CD8-positive, alpha-beta memory T cell (primary cell): ENCODE measurements around the gene PPP2R5C. TPM values are rescaled to one million over a fixed set of nuclear protein-coding genes. Genes with fewer than 3 reads are reported as not detected.

ENCODE experiments used
- CTCF ChIA-PET: fragments of 350-600 bp; sonication (Branson Sonifier 250); formaldehyde crosslinking; loops from one replicate; lab custom pipeline; 2021; ENCODE audit warnings: antibody characterized with exemption; lab: Charles Lee
- POLR2A ChIA-PET: fragments of 350-600 bp; sonication (Branson Sonifier 250); formaldehyde crosslinking; loops from one replicate; lab custom pipeline; 2021; ENCODE audit warnings: antibody characterized with exemption; lab: Charles Lee
- DNase-seq, 5 donors: peaks; one replicate each; pipeline versions ENCODE4 v3.0.0 to v3.0.0-alpha.2; 2020 to 2022; ENCODE audit warnings: mixed read lengths in 1 of 5
- H3K27ac ChIP-seq: one replicate; pipeline ENCODE4 v1.7.0; 2013; ENCODE audit warnings: low read depth, mild to moderate bottlenecking, low read length, moderate library complexity
- H3K27me3 ChIP-seq: 2 replicates; pipeline ENCODE4 v1.7.0; 2013; ENCODE audit warnings: low read length, mild to moderate bottlenecking; ENCODE audit not compliant: insufficient read depth, poor library complexity, severe bottlenecking
- H3K36me3 ChIP-seq: 2 replicates; pipeline ENCODE4 v1.7.0; 2013; ENCODE audit warnings: mild to moderate bottlenecking, low read length, moderate library complexity; ENCODE audit not compliant: insufficient read depth
- H3K4me1 ChIP-seq: 2 replicates; pipeline ENCODE4 v1.7.0; 2013; ENCODE audit warnings: mild to moderate bottlenecking, low read length, moderate library complexity; ENCODE audit not compliant: insufficient read depth
- H3K4me3 ChIP-seq: 2 replicates; pipeline ENCODE4 v1.7.0; 2013; ENCODE audit warnings: mild to moderate bottlenecking, low read length
- H3K9me3 ChIP-seq: 2 replicates; pipeline ENCODE4 v1.7.0; 2013; ENCODE audit warnings: mild to moderate bottlenecking, low read length
- H3K27ac Mint-ChIP-seq, 8 donors: one replicate each; pipeline ENCODE4 v1.8.0; 2020 to 2021; ENCODE audit warnings: mixed read lengths in 8 of 8, mild to moderate bottlenecking in 6 of 8, inconsistent platforms in 3 of 8, moderate library complexity in 3 of 8
- H3K27me3 Mint-ChIP-seq, 2 donors: one replicate each; pipeline ENCODE4 v1.8.0; 2020 to 2021; ENCODE audit warnings: mixed read lengths in 2 of 2, mild to moderate bottlenecking in 1 of 2, moderate library complexity in 1 of 2
- H3K36me3 Mint-ChIP-seq, 3 donors: one replicate each; pipeline ENCODE4 v1.8.0; 2020 to 2021; ENCODE audit warnings: mixed read lengths in 3 of 3, inconsistent platforms in 1 of 3, mild to moderate bottlenecking in 1 of 3
- H3K4me1 Mint-ChIP-seq, 3 donors: one replicate each; pipeline ENCODE4 v1.8.0; 2020 to 2021; ENCODE audit warnings: mixed read lengths in 3 of 3, inconsistent platforms in 1 of 3, mild to moderate bottlenecking in 1 of 3
- H3K4me3 Mint-ChIP-seq, 7 donors: one replicate each; pipeline ENCODE4 v1.8.0; 2020 to 2021; ENCODE audit warnings: mixed read lengths in 7 of 7, mild to moderate bottlenecking in 6 of 7, moderate library complexity in 4 of 7, inconsistent platforms in 2 of 7
- H3K9me3 Mint-ChIP-seq, 5 donors: one replicate each; pipeline ENCODE4 v1.8.0; 2020 to 2022; ENCODE audit warnings: mixed read lengths in 5 of 5, mild to moderate bottlenecking in 3 of 5, moderate library complexity in 2 of 5, inconsistent platforms in 1 of 5
- polyA plus RNA-seq: library from polyadenylated mRNA; unstranded; fragments of 300-500 nt; fragmentation: Illumina TruSeq; gene quantifications from one replicate; pipeline ENCODE4 v1.2.3, GENCODE V29; 2021
- total RNA-seq, 2 experiments: library from RNA; stranded (reverse); gene quantifications; one replicate each; pipeline ENCODE4 v1.2.3, GENCODE V29; 2021

The PPP2R5C gene
- total and polyA plus RNA-seq, 3 experiments from 2014 or later: 278 to 342 (median 307) TPM

DNA sequence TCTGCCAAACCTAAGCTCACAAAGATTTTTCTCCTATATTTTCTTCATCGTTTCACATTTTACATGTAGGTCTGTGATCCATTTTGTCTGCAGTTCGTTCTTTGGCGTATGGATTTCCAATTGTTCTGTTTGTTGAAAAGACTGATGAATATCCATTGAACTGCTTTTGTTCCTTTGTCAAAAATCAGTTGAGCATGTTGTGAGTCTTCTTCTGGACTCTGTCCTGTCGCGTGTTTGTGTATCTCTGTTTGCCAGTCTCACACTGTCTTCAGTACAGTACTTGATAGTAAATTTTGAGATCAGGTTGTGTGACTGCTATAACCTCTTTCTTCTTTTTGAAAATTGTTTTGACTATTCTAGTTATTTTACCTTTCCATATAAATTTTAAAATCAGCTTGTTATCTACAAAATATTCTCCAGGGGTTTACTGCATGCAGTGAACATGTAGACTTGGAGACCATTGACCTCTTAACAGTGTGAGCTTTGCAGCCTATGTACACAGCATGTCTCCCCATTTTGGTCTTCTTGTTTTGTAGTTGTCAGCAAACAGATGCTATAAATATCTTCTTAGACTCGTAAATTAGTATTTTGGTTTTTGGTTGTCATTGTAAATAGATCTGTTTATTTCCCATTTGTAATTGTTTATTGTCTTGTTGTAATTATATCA is 108.9 kb downstream of the PPP2R5C start:
- peaks cover 0 to 62% (median 11%) of the 10 kb centered on the region in 3 donors for H3K36me3 Mint-ChIP-seq
- Histone ChIP-seq H3K4me3 (no peak overlapping the region), H3K4me1 (peaks cover 41% of the 10 kb centered on the region), H3K9me3 (no peaks in the 10 kb centered on the region), H3K27ac (no peak overlapping the region), H3K27me3 (no peaks in the 10 kb centered on the region), H3K36me3 (peaks cover 14% of the 10 kb centered on the region)
- DNase-seq: no peak
- H3K27ac Mint-ChIP-seq: peak overlapping the region; percentile 0 to 91 (median 68)
- ChIA-PET POLR2A (no interaction called here), CTCF (interaction anchor here (1.4 kb wide), 2 partner anchors 14 to 20 kb away, joined by 3 read pairs; no protein-coding TSS in a partner anchor)
- no peaks in the 10 kb centered on the region for H3K27me3 Mint-ChIP-seq
- H3K4me3 Mint-ChIP-seq: peak overlapping the region in 1 of 7 donors; percentile 10
- H3K4me1 Mint-ChIP-seq: peaks cover 67 to 86% (median 81%) of the 10 kb centered on the region in 3 donors
- H3K9me3 Mint-ChIP-seq: no peaks in the 10 kb centered on the region

DNA sequence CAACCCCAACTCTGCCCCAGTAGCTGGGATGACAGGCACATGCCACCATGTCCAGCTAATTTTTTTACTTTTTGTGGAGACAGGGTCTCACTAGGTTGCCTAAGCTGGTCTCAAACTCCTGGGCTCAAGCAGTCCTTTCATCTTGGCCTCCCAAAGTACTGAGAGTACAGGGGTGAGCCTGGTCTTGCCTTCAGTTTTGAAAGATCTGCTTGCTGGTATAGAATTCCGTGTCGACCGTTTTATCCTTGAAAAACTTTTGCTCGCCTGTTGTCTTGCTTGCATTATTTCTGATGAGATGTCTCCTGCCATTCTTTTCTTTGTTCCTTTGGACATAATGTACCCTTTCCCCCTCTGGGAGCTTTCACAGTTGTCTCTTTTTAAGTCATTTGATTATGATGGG is 110.8 kb downstream of the PPP2R5C start:
- Histone ChIP-seq H3K36me3 (peaks cover 14% of the 10 kb centered on the region), H3K27ac (no peak overlapping the region), H3K4me1 (peaks cover 60% of the 10 kb centered on the region), H3K4me3 (no peak overlapping the region), H3K9me3 (no peaks in the 10 kb centered on the region), H3K27me3 (no peaks in the 10 kb centered on the region)
- peaks cover 0 to 63% (median 11%) of the 10 kb centered on the region in 3 donors for H3K36me3 Mint-ChIP-seq
- H3K27me3 Mint-ChIP-seq: no peaks in the 10 kb centered on the region
- ChIA-PET POLR2A (no interaction called here), CTCF (interaction anchor here (0.9 kb wide), 1 partner anchor 36 kb away, joined by 3 read pairs; no protein-coding TSS in a partner anchor)
- peak overlapping the region; percentile 53 to 90 (median 76) for H3K27ac Mint-ChIP-seq
- H3K4me1 Mint-ChIP-seq: peaks cover 82 to 94% (median 93%) of the 10 kb centered on the region in 3 donors
- H3K4me3 Mint-ChIP-seq: peak overlapping the region in 3 of 7 donors; percentile 4 to 17 (median 16)
- H3K9me3 Mint-ChIP-seq: no peaks in the 10 kb centered on the region
- DNase-seq: no peak

DNA sequence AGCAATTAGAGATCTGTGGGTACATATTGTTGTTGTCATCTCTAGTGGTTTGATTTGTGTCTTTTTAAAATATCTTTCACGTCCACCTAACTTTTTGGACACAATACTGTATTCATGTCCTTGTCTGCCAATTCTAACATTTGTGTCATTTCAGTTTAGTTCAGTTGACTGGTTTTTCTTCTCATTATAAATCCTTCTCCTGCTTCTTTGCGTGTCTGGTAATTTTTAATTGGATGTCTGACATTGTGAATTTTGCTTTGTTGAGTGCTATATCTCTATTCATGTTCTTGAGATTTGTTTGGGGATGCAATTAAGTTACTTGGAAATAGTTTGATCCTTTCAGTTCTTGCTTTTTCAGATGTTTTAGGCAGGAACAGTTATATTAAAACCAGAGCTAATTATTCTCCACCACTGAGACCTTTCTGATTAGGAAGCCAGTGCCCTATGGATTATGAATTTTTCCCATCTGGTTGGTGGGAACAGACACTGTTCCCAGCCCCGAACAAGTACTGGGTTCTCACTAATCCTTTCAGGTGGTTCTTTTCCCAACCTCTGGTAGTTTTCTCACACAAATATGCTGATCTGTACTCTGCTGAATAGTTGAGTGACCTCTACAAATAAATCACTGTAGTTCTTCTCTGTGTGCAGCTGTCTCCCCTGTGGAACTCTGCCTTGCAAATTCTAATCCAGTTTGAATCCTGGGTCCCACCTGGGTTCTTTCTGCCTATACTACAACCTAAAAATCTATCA is 111.7 kb downstream of the PPP2R5C start:
- ChIA-PET CTCF (no interaction called here), POLR2A (no interaction called here)
- Mint-ChIP-seq H3K9me3 (no peaks in the 10 kb centered on the region), H3K4me3 (peak overlapping the region in 3 of 7 donors; percentile 3 to 17 (median 11)), H3K4me1 (peaks cover 86 to 96% (median 96%) of the 10 kb centered on the region in 3 donors), H3K27ac (peak overlapping the region; percentile 26 to 90 (median 68)), H3K27me3 (peaks cover 0 to 1% of the 10 kb centered on the region in 2 donors), H3K36me3 (peaks cover 0 to 68% (median 12%) of the 10 kb centered on the region in 3 donors)
- no peak for DNase-seq
- Histone ChIP-seq H3K36me3 (peaks cover 23% of the 10 kb centered on the region), H3K27ac (no peak overlapping the region), H3K9me3 (no peaks in the 10 kb centered on the region), H3K4me1 (peaks cover 63% of the 10 kb centered on the region), H3K4me3 (no peak overlapping the region), H3K27me3 (no peaks in the 10 kb centered on the region)

DNA sequence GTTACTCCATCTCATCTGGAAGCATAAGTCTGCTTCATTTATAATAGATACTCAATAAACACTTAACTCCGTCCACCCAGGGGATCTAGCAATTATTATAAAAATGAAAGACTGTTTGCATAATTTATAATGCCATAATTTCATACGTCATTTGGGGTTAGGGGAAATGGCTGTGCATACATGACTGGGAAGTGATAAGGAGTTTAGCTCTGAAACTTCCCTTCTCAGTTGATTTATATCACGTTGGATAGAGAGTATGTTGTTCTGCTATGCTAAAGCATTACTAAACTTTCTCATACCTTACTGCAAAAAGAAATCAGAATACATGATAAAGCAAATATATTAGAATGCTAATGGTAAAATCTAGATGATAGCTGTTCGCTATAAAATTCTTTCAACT is 112.5 kb downstream of the PPP2R5C start:
- H3K27ac Mint-ChIP-seq: peak overlapping the region in 7 of 8 donors; percentile 11 to 81 (median 53)

DNA sequence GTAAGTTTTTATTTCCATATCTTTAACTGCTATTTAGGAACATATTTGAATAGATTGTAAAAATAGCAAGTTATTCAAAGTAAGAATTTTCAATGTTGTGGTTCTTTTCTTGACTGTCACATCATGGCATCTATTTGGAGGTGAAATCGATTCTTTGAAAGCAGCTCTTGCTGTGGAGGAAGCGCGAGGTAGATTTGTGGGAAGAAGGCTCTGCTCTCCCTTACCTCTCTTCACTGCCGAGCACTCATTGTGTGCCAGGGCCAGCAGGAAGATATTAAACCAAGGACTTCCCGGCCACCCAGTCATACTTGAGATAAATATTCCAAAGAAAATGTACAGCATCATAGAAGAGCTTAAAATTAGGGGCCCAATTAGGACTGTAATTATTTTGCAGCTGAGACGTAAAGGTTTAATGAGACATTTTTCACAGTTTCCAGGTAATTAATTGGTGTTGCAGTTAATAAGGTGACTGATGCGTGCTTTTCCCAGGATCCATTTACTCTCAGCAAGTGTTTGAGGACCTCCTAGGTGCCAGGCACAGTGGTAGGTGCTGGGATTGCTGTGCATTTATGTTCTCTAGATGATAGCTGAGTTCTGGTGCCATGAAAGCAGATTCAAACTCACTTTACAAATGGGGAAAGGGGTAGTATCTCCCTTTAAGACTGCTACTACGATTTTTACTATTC is 113.7 kb downstream of the PPP2R5C start:
- Histone ChIP-seq H3K4me1 (peaks cover 73% of the 10 kb centered on the region), H3K36me3 (peaks cover 32% of the 10 kb centered on the region), H3K27ac (peak overlapping the region; percentile 9), H3K27me3 (no peaks in the 10 kb centered on the region), H3K4me3 (peak overlapping the region; percentile 35), H3K9me3 (no peaks in the 10 kb centered on the region)
- H3K27me3 Mint-ChIP-seq: peaks cover 0 to 1% of the 10 kb centered on the region in 2 donors
- CTCF ChIA-PET: interaction anchor here (1.3 to 1.7 kb wide), 2 partner anchors 97 to 104 kb away, joined by 3 to 4 read pairs; no protein-coding TSS in a partner anchor
- POLR2A ChIA-PET: interaction anchor here (0.8 to 1.0 kb wide), 2 partner anchors 12 to 108 kb away, joined by 3 read pairs; no protein-coding TSS in a partner anchor
- H3K27ac Mint-ChIP-seq: peak overlapping the region; percentile 80 to 96 (median 91)
- no peak for DNase-seq
- no peaks in the 10 kb centered on the region for H3K9me3 Mint-ChIP-seq
- H3K36me3 Mint-ChIP-seq: peaks cover 0 to 72% (median 7%) of the 10 kb centered on the region in 3 donors
- peak overlapping the region; percentile 18 to 79 (median 64) for H3K4me3 Mint-ChIP-seq
- H3K4me1 Mint-ChIP-seq: peaks cover 87 to 97% (median 96%) of the 10 kb centered on the region in 3 donors

More for the DNA sequence above, 112.5 kb downstream of the PPP2R5C start:
- Mint-ChIP-seq H3K9me3 (no peaks in the 10 kb centered on the region), H3K4me1 (peaks cover 87 to 96% (median 96%) of the 10 kb centered on the region in 3 donors), H3K27me3 (peaks cover 0 to 1% of the 10 kb centered on the region in 2 donors), H3K4me3 (peak overlapping the region in 3 of 7 donors; percentile 13 to 26 (median 21)), H3K36me3 (peaks cover 0 to 71% (median 8%) of the 10 kb centered on the region in 3 donors)
- H3K36me3 ChIP-seq: peaks cover 30% of the 10 kb centered on the region
- no peaks in the 10 kb centered on the region for H3K27me3 ChIP-seq
- no peak overlapping the region for H3K27ac ChIP-seq
- peaks cover 70% of the 10 kb centered on the region for H3K4me1 ChIP-seq
- ChIA-PET POLR2A (no interaction called here), CTCF (no interaction called here)
- no peak for DNase-seq
- H3K4me3 ChIP-seq: no peak overlapping the region
- H3K9me3 ChIP-seq: no peaks in the 10 kb centered on the region

DNA sequence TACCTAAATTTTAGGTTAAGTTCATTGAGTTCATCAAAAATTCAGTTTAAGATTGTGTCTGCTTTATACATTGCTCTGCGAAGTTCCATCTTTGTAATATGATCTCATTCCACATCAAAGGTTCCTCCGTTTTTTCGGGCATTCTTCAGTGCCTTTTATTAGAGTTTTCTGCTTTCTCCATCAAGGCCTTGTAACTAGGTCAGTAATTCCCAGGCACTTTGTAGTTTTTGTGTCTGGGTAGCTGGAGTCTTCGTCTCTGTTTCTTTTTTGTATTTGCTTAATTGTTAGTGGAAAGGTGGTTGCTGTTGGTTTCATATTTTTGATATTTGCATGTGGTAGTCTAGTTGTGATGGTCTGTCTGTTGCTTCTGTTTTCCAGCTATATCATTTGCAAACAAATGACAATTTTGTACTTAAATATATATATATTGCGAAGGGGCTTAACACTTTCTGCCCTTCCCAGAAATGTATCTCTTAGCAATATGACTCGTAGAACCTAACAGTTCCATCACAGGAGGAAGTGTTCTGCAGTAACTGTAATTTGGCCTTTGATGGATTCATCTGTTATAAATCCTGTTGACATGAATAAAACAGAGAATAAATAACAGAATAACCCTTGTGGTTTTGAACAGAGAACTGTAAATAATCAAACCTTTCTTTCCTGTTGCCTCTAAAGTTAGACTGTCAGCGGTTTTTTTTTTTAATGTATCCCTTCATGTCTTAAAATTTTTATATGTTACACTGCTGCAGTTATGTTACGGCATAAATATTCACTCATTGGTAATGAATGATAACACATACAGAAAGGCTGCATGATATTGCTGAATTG is 114.4 kb downstream of the PPP2R5C start:
- peaks cover 0 to 73% (median 6%) of the 10 kb centered on the region in 3 donors for H3K36me3 Mint-ChIP-seq
- H3K27ac ChIP-seq: peak overlapping the region; percentile 9
- peaks cover 31% of the 10 kb centered on the region for H3K36me3 ChIP-seq
- H3K27me3 Mint-ChIP-seq: peaks cover 0 to 1% of the 10 kb centered on the region in 2 donors
- no peaks in the 10 kb centered on the region for H3K9me3 ChIP-seq
- H3K4me3 Mint-ChIP-seq: peak overlapping the region; percentile 46 to 79 (median 71)
- H3K4me1 Mint-ChIP-seq: peaks cover 87 to 97% (median 96%) of the 10 kb centered on the region in 3 donors
- peak overlapping the region; percentile 9 for H3K4me3 ChIP-seq
- no peaks in the 10 kb centered on the region for H3K27me3 ChIP-seq
- no peaks in the 10 kb centered on the region for H3K9me3 Mint-ChIP-seq
- ChIA-PET CTCF (interaction anchor here (1.3 to 1.7 kb wide), 2 partner anchors 97 to 105 kb away, joined by 3 to 4 read pairs; no protein-coding TSS in a partner anchor), POLR2A (interaction anchor here (1.0 kb wide), 1 partner anchor 108 kb away, joined by 3 read pairs; no protein-coding TSS in a partner anchor)
- H3K27ac Mint-ChIP-seq: peak overlapping the region; percentile 83 to 96 (median 91)
- DNase-seq: no peak
- peaks cover 80% of the 10 kb centered on the region for H3K4me1 ChIP-seq

GRCh38 chr14:101876555-101876938 is 115.0 kb downstream of the PPP2R5C start:
- no peaks in the 10 kb centered on the region for H3K9me3 Mint-ChIP-seq
- peak; percentile 59 to 77 (median 68) for DNase-seq
- POLR2A ChIA-PET: interaction anchor here (0.6 kb wide), 1 partner anchor 30 kb away, joined by 5 read pairs; no protein-coding TSS in a partner anchor
- CTCF ChIA-PET: no interaction called here
- H3K4me3 ChIP-seq: peak overlapping the region; percentile 9
- peaks cover 80% of the 10 kb centered on the region for H3K4me1 ChIP-seq
- H3K36me3 ChIP-seq: peaks cover 34% of the 10 kb centered on the region
- peak overlapping the region; percentile 9 for H3K27ac ChIP-seq
- H3K4me3 Mint-ChIP-seq: peak overlapping the region; percentile 46 to 79 (median 71)
- H3K27me3 ChIP-seq: no peaks in the 10 kb centered on the region
- peaks cover 0 to 1% of the 10 kb centered on the region in 2 donors for H3K27me3 Mint-ChIP-seq
- H3K27ac Mint-ChIP-seq: peak overlapping the region; percentile 43 to 96 (median 89)
- H3K36me3 Mint-ChIP-seq: peaks cover 0 to 76% (median 6%) of the 10 kb centered on the region in 3 donors
- peaks cover 86 to 96% (median 94%) of the 10 kb centered on the region in 3 donors for H3K4me1 Mint-ChIP-seq
- H3K9me3 ChIP-seq: no peaks in the 10 kb centered on the region
